Measurements from ENCODE around the gene VCX2. TPM values are rescaled to one million over a fixed set of nuclear protein-coding genes. Genes with fewer than 3 reads are reported as not detected.
"Not testable (repeated sequence)": the region's sequence is repeated elsewhere in the genome, so short reads cannot be mapped to it uniquely, and the experiment has no call there.

Gene VCX2
- total RNA-seq, 2 experiments from 2014 or later = not detected

DNA sequence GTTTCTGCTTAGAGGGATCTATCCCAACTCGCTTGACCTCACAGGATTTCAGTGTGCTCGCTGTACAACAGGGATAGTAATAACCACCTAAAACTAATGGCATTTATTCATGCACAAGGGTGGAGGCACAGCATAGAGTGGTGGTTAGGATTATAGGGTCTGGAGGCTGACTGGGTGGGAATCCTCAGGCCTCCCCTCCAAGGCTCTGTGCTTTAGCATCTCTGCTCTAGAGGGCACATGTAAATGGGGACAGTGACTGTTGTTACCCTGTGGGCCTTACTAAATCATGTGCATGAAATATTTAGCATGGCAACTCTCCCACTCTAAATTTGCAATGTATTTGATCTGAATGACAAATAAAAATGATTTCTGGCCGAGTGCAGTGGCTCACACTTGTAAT, 29.2 kb downstream of the VCX2 start:
- Mint-ChIP-seq H3K4me3 (no peak overlapping the region), H3K36me3 (no peaks in the 10 kb centered on the region), H3K4me1 (no peaks in the 10 kb centered on the region), H3K9me3 (peaks cover 2% of the 10 kb centered on the region), H3K27ac (no peak overlapping the region), H3K27me3 (no peaks in the 10 kb centered on the region)
- DNase-seq = no peak

DNA sequence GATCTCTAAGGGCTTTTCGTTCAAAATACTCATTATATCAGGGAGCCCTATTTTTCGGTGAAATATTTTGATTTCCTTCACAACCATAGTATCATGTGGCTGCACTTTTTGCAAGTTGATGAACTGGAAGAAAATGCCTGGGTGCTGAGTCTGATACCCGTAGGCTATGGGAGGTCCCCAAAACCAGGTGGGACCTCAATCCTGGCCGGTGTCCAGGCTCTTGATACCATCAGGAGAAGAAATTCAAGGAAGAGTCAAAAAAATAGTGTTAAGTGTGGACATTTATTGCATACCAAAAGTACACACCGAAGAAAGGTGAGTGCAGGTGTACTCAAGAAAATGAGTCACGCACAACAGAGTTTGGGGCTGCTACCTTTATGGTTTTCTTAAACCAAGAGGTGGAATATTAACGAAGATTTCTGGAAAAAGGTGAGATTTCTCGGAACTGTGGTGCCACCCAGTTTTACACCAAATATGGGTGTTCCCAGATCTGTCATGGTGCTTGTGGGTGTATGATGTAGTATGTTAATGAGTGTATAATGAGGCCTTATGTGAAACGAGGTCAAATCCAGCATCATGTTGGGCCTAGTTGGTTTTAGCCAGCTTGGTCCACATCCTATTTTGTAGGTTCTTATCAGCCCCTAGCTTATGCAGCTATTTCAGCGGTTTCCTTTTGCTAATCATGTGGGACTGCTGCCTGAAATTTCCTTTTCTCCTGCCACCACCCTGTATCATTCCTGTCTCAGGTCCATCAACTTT, 29.9 kb downstream of the VCX2 start:
- DNase-seq = no peak
- Mint-ChIP-seq H3K36me3 (no peaks in the 10 kb centered on the region), H3K4me3 (no peak overlapping the region), H3K9me3 (peaks cover 2% of the 10 kb centered on the region), H3K27me3 (no peaks in the 10 kb centered on the region), H3K4me1 (no peaks in the 10 kb centered on the region), H3K27ac (no peak overlapping the region)

DNA sequence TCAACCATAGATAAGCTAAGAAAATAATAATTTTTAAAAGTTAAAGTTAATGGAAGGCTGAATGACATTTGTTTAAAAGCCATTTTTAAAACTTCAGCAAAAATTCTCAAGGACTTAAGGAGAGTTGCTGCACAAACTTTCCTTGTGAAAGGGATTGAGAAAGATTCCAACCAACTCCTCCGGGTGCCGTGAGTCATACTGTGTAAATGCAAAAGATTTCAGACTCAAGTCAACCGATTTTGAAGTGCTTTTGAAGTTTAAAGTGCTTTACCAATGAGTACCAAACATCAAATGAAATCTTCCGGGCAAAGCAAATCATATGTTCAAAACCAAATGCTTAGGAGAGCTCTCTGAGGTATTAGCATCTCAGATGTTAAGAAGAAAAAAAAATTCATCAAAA, 31.4 kb downstream of the VCX2 start:
- H3K4me3 Mint-ChIP-seq = no peak overlapping the region
- no peak overlapping the region for H3K27ac Mint-ChIP-seq
- DNase-seq = no peak
- no peaks in the 10 kb centered on the region for H3K27me3 Mint-ChIP-seq
- H3K9me3 Mint-ChIP-seq = peaks cover 2% of the 10 kb centered on the region
- no peaks in the 10 kb centered on the region for H3K36me3 Mint-ChIP-seq
- H3K4me1 Mint-ChIP-seq = no peaks in the 10 kb centered on the region

DNA sequence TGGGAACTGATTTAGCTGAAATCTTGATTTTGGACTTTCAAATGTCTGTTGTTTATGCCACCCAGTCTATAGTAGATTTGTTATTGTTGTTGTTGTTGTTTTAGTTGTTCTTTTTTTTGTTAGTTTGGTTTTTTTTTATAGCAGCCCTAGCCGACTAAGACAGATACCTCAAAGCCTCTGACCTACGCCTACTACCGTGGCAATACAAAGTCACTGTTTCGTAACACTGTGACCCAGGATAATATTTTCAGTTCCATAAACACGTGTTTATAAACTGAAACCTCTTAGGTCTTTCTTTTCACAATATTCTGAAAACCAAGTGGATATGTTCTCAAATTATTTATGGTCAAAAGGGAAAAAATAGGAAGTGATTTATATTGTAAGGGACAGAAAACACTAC, 32.8 kb downstream of the VCX2 start:
- DNase-seq = no peak
- Mint-ChIP-seq H3K9me3 (peaks cover 2% of the 10 kb centered on the region), H3K27ac (no peak overlapping the region), H3K4me3 (no peak overlapping the region), H3K36me3 (peaks cover 5% of the 10 kb centered on the region), H3K4me1 (no peaks in the 10 kb centered on the region), H3K27me3 (no peaks in the 10 kb centered on the region)

DNA sequence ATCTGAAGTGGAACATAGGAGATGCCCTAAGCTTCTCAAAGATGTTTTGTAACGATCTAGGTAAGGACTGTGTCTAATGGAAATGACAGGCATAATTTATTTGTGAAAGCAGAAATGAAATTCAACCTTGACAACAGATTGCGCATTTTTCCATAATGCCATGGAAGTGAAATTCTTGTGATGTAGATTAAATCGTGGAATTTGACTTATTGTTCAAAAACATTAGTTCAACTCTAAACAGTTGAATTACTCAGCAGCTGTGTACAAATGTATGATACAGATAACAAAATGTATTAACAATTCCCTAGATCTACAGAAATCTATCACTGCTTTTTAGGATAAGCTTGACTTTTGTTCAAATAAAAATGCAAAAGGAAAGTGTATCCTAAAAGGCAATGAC, 44.4 kb downstream of the VCX2 start:
- Mint-ChIP-seq H3K27ac (no peak overlapping the region), H3K27me3 (no peaks in the 10 kb centered on the region), H3K9me3 (no peaks in the 10 kb centered on the region), H3K4me1 (no peaks in the 10 kb centered on the region), H3K4me3 (no peak overlapping the region), H3K36me3 (peaks cover 3% of the 10 kb centered on the region)
- no peak for DNase-seq

DNA sequence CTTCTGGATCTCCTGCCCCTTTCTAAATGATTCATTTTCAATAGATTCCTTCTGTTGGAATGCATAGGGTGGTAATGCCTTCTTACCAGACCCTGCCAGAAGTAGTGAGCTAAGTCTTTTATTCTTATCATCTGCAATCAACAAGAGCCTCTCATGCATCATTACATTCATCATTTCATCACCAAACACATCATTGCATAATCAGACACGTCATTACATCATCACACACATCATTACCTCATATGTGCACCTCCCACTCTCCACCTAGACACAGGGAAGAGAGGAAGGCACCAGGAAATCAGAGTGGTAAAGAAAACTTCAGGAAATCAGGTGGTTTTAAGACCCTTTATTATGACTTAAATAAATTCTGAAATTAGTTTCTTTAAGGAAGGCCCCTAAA, 45.0 kb downstream of the VCX2 start:
- Mint-ChIP-seq H3K9me3 (no peaks in the 10 kb centered on the region), H3K27ac (no peak overlapping the region), H3K4me3 (no peak overlapping the region), H3K36me3 (peaks cover 3% of the 10 kb centered on the region), H3K27me3 (no peaks in the 10 kb centered on the region), H3K4me1 (no peaks in the 10 kb centered on the region)
- no peak for DNase-seq

DNA sequence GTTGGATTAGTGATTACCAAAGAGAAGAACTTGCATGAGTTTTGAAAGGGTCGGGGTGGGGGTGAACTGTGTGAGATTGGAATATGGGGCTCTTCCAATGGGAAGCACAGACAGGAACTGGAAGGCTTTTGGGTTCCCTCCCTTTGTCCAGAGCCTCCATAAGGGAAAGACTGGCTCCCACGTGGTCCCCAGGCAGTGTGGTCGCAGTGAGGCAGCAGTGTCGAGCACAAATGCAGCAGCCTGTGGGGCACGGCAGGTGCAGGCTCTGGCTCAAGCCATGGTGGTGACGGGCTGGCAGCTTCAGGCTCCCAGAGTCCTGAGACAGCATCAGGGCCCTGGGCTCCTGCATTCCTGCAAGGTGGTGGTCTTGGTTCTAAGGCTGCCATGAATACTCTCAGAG, 45.5 kb downstream of the VCX2 start:
- DNase-seq = no peak
- H3K4me1 Mint-ChIP-seq = no peaks in the 10 kb centered on the region
- H3K36me3 Mint-ChIP-seq = peaks cover 3% of the 10 kb centered on the region

DNA sequence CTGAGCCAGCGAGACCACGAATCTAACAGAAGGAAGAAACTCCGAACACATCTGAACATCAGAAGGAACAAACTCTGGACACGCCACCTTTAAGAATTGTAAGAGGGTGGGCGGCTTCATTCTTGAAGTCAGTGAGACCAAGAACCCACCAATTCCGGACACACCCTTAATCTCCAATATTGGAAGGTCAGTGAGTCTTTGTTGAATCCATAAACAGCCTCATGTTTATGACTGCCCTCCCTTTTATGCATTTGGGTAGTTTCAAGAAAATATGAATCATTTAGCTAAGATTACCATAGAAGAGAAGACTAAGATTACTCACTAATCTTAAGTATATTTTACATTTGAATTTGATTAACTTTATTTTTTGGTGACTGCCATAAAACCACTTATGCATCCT, 48.5 kb downstream of the VCX2 start:
- Mint-ChIP-seq H3K9me3 (no peaks in the 10 kb centered on the region), H3K4me1 (no peaks in the 10 kb centered on the region), H3K4me3 (no peak overlapping the region), H3K27ac (no peak overlapping the region), H3K36me3 (peaks cover 3% of the 10 kb centered on the region), H3K27me3 (no peaks in the 10 kb centered on the region)
- no peak for DNase-seq

More for the DNA sequence above, 45.5 kb downstream of the VCX2 start:
- Mint-ChIP-seq H3K27ac (no peak overlapping the region), H3K9me3 (no peaks in the 10 kb centered on the region), H3K4me3 (no peak overlapping the region), H3K27me3 (no peaks in the 10 kb centered on the region)

DNA sequence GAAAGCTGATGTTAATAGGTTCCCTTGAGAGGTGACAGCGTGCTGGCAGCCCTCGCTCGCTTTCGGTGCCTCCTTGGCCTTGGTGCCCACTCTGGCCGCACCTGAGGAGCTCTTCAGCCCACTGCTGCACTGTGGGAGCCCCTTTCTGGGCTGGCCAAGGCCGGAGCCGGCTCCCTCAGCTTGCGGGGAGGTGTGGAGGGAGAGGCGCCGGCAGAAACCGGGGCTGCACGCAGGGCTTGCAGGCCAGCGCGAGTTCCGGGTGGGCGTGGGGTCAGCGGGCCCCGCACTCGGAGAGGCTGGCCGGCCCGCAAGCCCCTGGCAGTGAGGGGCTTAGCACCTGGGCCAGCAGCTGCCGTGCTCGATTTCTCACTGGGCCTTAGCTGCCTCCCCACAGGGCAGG, 49.7 kb downstream of the VCX2 start:
- not testable (repeated sequence) for H3K4me1 Mint-ChIP-seq, H3K27me3 Mint-ChIP-seq, H3K4me3 Mint-ChIP-seq, H3K36me3 Mint-ChIP-seq, H3K27ac Mint-ChIP-seq, DNase-seq, H3K9me3 Mint-ChIP-seq

Other genes with a start within 250 kb of the VCX2 start
- gene PNPLA4, start 243.9 kb downstream of the VCX2 start, total RNA-seq = 10 to 100 TPM in 1 of 2 experiments, 1 to 10 TPM in 1; 9.5 to 10.6 TPM

Measured in activated naive CD8-positive, alpha-beta T cell treated with anti-CD3 and anti-CD28 coated beads for 36 hours (primary cell).